H1 (cell line): ENCODE measurements around the gene IFITM10.

Experiments
- POLR2A ChIP-seq, 2 experiments: IDR thresholded peaks; 1 replicate in 1 of 2; 2 replicates in 1 of 2; pipeline ENCODE4 v1.6.1; 2011; ENCODE audit warnings: low read depth in 2 of 2, low read length in 2 of 2, mild to moderate bottlenecking in 2 of 2; ENCODE audit errors: control extremely low read depth in 1 of 2
- TF ChIP-seq, protein P1 (sequence below), 3 experiments: IDR thresholded peaks; 1 replicate in 2 of 3; 2 replicates in 1 of 3; pipeline versions ENCODE4 v1.5.1 to v1.6.1; 2011; ENCODE audit warnings: low read length in 3 of 3, mild to moderate bottlenecking in 3 of 3, inconsistent platforms in 2 of 3, low read depth in 1 of 3, moderate library complexity in 1 of 3; ENCODE audit not compliant: insufficient read depth in 1 of 3; ENCODE audit errors: control extremely low read depth in 1 of 3

DNA sequence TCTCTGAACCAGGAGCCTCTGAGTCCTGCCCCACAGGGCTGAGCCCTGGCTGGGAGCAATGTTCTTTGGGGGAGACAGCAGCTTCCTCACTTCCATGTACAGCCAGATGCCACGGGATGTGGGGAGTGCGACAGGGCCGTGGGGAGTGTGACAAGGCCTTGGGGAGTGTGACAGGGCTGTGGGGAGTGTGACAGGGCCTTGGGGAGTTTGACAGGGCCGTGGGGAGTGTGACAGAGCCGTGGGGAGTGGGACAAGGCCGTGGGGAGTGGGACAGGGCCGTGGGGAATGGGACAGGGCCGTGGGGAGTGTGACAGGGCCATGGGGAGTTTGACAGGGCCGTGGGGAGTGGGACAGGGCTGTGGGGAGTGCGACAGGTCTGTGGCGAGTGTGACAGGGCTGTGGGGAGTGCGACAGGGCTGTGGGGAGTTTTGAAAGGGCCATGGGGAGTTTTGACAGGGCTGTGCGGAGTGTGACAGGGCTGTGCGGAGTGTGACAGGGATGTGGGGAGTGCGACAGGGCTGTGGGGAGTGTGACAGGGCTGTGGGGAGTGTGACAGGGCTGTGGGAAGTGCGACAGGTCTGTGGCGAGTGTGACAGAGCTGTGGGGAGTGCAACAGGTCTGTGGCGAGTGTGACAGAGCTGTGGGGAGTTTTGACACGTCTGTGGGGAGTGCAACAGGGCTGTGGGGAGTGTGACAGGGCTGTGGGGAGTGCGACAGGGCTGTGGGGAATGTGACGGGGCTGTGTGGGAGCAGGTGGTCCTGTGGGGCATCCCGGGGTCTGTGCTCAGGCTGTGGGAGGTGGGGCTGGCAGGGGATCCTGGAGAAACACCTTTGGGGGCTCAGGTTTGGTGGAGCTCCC, 60.0 kb downstream of the IFITM10 start:
- TF ChIP-seq, protein P1, sequence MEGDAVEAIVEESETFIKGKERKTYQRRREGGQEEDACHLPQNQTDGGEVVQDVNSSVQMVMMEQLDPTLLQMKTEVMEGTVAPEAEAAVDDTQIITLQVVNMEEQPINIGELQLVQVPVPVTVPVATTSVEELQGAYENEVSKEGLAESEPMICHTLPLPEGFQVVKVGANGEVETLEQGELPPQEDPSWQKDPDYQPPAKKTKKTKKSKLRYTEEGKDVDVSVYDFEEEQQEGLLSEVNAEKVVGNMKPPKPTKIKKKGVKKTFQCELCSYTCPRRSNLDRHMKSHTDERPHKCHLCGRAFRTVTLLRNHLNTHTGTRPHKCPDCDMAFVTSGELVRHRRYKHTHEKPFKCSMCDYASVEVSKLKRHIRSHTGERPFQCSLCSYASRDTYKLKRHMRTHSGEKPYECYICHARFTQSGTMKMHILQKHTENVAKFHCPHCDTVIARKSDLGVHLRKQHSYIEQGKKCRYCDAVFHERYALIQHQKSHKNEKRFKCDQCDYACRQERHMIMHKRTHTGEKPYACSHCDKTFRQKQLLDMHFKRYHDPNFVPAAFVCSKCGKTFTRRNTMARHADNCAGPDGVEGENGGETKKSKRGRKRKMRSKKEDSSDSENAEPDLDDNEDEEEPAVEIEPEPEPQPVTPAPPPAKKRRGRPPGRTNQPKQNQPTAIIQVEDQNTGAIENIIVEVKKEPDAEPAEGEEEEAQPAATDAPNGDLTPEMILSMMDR (IDR thresholded peaks at IDR 0.05; ENCODE audit: control extremely low read depth in 1 of 3, insufficient read depth in 1 of 3, low read depth in 1 of 3, low read length in 3 of 3): no peak
- no peak for TF ChIP-seq POLR2A (IDR thresholded peaks at IDR 0.05; ENCODE audit: control extremely low read depth in 1 of 2, low read depth in 2 of 2, low read length in 2 of 2)
